ENCODE data around the gene MEIOB.

MEIOB gene

DNA sequence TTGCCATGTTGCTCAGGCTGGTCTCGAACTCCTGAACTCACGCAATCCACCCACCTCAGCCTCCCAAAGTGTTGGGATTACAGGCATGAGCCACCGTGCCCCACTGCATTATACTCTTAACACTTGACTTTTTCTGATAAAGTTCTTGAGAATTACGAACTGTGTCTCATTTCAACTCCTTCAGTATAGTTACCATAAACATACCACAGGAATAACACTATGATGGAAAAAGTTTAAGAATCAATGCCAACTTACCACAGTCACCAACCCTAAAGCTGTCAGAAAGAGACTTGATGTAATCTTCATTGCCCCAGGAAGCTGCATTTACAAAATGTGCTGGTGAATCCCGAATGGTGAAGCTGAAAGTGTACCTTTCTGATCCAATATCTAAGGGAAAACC lies 10.2 kb downstream of the MEIOB start:
- no peak overlapping the region for H3K27ac ChIP-seq (ENCODE audit: extremely low read depth, low read depth, low read length)
- no peaks in the 10 kb centered on the region; the same call in 1 of the 2 replicates for H3K4me1 ChIP-seq (ENCODE audit: control insufficient read depth, insufficient read depth, low read length)
- no peak overlapping the region for H3K4me3 ChIP-seq (ENCODE audit: low read depth, low read length)
- H3K9me3 ChIP-seq (ENCODE audit: control insufficient read depth, insufficient read depth, low read depth, low read length) = no peaks in the 10 kb centered on the region
- POLR2A ChIA-PET = interaction anchor here (0.7 to 1.1 kb wide), 2 partner anchors 67 to 99 kb away, joined by 3 to 4 read pairs; no protein-coding TSS in a partner anchor
- H3K36me3 ChIP-seq (ENCODE audit: control insufficient read depth in 2 of 2, insufficient read depth in 1 of 2, low read length in 2 of 2) = no peaks in the 10 kb centered on the region
- TF ChIP-seq ZNF621 (tag by site-specific recombination; IDR thresholded peaks at IDR 0.05) (no peak), ZFHX2 (tag by site-specific recombination; conservative IDR thresholded peaks at IDR 0.05) (no peak), ZNF202 (tag by site-specific recombination; IDR thresholded peaks at IDR 0.05; ENCODE audit: borderline replicate concordance) (no peak), ZBTB1 (tag by site-specific recombination; IDR thresholded peaks at IDR 0.05) (no peak), ZNF792 (tag by site-specific recombination; IDR thresholded peaks at IDR 0.05) (no peak), ZNF311 (tag by site-specific recombination; IDR thresholded peaks at IDR 0.05; ENCODE audit: borderline replicate concordance) (no peak), PRDM1 (tag by site-specific recombination; IDR thresholded peaks at IDR 0.05) (no peak), ZNF24 (tag by site-specific recombination; IDR thresholded peaks at IDR 0.05) (no peak)
- TF ChIP-seq, protein P1, sequence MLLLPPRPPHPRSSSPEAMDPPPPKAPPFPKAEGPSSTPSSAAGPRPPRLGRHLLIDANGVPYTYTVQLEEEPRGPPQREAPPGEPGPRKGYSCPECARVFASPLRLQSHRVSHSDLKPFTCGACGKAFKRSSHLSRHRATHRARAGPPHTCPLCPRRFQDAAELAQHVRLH (tag by site-specific recombination; IDR thresholded peaks at IDR 0.05) = no peak
- TF ChIP-seq, protein P2, sequence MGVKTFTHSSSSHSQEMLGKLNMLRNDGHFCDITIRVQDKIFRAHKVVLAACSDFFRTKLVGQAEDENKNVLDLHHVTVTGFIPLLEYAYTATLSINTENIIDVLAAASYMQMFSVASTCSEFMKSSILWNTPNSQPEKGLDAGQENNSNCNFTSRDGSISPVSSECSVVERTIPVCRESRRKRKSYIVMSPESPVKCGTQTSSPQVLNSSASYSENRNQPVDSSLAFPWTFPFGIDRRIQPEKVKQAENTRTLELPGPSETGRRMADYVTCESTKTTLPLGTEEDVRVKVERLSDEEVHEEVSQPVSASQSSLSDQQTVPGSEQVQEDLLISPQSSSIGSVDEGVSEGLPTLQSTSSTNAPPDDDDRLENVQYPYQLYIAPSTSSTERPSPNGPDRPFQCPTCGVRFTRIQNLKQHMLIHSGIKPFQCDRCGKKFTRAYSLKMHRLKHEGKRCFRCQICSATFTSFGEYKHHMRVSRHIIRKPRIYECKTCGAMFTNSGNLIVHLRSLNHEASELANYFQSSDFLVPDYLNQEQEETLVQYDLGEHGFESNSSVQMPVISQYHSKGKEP (tag by site-specific recombination; IDR thresholded peaks at IDR 0.05) = no peak
- TF ChIP-seq, protein P3, sequence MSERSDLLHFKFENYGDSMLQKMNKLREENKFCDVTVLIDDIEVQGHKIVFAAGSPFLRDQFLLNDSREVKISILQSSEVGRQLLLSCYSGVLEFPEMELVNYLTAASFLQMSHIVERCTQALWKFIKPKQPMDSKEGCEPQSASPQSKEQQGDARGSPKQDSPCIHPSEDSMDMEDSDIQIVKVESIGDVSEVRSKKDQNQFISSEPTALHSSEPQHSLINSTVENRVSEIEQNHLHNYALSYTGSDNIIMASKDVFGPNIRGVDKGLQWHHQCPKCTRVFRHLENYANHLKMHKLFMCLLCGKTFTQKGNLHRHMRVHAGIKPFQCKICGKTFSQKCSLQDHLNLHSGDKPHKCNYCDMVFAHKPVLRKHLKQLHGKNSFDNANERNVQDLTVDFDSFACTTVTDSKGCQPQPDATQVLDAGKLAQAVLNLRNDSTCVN (tag by site-specific recombination; optimal IDR thresholded peaks at IDR 0.05) = no peak
- CTCF ChIA-PET = interaction anchor here (0.6 to 6.9 kb wide), 6 partner anchors 10 to 142 kb away, joined by 3 to 57 read pairs (median 4); no protein-coding TSS in a partner anchor

DNA sequence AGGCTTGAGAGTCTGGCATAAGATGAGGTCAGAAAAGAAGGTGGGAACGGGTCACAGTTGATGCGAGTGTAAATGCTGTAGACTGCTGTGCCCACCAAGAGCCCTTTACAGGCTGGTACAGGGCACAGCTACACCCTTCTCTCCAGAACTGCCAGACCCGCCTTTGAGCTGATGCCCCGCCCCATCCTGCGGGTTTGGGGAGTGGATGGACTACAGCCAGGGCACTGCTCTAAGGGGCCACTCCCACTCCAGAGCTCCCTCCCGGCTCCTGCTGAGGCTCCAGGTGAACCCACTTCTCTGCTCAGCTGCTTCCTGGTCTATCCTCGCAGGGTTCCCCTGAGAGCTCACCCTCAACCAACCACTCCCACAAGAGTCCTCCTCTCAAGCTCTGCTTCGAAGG lies 12.3 kb downstream of the MEIOB start:
- CTCF ChIA-PET = interaction anchor here (0.6 to 1.9 kb wide), 3 partner anchors 49 to 73 kb away, joined by 3 to 9 read pairs (median 4); no protein-coding TSS in a partner anchor
- Histone ChIP-seq H3K36me3 (ENCODE audit: control insufficient read depth in 2 of 2, insufficient read depth in 1 of 2, low read length in 2 of 2) (no peaks in the 10 kb centered on the region), H3K9me3 (ENCODE audit: control insufficient read depth, insufficient read depth, low read depth, low read length) (no peaks in the 10 kb centered on the region), H3K4me3 (ENCODE audit: low read depth, low read length) (no peak overlapping the region), H3K27ac (ENCODE audit: extremely low read depth, low read depth, low read length) (no peak overlapping the region), H3K4me1 (ENCODE audit: control insufficient read depth, insufficient read depth, low read length) (no peaks in the 10 kb centered on the region; the same call in 1 of the 2 replicates)
- peak; percentile 42; the same call in 1 of the 2 replicates for TF ChIP-seq ZNF341 (tag by site-specific recombination; IDR thresholded peaks at IDR 0.05; ENCODE audit: low read depth)
- TF ChIP-seq, protein P4, sequence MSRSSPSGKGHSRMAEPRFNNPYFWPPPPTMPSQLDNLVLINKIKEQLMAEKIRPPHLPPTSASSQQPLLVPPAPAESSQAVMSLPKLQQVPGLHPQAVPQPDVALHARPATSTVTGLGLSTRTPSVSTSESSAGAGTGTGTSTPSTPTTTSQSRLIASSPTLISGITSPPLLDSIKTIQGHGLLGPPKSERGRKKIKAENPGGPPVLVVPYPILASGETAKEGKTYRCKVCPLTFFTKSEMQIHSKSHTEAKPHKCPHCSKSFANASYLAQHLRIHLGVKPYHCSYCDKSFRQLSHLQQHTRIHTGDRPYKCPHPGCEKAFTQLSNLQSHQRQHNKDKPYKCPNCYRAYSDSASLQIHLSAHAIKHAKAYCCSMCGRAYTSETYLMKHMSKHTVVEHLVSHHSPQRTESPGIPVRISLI (tag by site-specific recombination; IDR thresholded peaks at IDR 0.05) = no peak
- TF ChIP-seq ZIC2 (tag by site-specific recombination; IDR thresholded peaks at IDR 0.05) = peak; percentile 80
- 0 out of 2 replicates have a peak, but pooled peaks have one; percentile 59 for TF ChIP-seq ZNF10 (tag by site-specific recombination; IDR thresholded peaks at IDR 0.05)
- no peak for TF ChIP-seq ZNF629 (tag by site-specific recombination; IDR thresholded peaks at IDR 0.05)
- TF ChIP-seq, protein P5, sequence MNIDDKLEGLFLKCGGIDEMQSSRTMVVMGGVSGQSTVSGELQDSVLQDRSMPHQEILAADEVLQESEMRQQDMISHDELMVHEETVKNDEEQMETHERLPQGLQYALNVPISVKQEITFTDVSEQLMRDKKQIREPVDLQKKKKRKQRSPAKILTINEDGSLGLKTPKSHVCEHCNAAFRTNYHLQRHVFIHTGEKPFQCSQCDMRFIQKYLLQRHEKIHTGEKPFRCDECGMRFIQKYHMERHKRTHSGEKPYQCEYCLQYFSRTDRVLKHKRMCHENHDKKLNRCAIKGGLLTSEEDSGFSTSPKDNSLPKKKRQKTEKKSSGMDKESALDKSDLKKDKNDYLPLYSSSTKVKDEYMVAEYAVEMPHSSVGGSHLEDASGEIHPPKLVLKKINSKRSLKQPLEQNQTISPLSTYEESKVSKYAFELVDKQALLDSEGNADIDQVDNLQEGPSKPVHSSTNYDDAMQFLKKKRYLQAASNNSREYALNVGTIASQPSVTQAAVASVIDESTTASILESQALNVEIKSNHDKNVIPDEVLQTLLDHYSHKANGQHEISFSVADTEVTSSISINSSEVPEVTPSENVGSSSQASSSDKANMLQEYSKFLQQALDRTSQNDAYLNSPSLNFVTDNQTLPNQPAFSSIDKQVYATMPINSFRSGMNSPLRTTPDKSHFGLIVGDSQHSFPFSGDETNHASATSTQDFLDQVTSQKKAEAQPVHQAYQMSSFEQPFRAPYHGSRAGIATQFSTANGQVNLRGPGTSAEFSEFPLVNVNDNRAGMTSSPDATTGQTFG (tag by site-specific recombination; IDR thresholded peaks at IDR 0.05; ENCODE audit: borderline replicate concordance) = no peak
- TF ChIP-seq ZBTB8A (tag by site-specific recombination; IDR thresholded peaks at IDR 0.05) = peak; percentile 80
- TF ChIP-seq, protein P6, sequence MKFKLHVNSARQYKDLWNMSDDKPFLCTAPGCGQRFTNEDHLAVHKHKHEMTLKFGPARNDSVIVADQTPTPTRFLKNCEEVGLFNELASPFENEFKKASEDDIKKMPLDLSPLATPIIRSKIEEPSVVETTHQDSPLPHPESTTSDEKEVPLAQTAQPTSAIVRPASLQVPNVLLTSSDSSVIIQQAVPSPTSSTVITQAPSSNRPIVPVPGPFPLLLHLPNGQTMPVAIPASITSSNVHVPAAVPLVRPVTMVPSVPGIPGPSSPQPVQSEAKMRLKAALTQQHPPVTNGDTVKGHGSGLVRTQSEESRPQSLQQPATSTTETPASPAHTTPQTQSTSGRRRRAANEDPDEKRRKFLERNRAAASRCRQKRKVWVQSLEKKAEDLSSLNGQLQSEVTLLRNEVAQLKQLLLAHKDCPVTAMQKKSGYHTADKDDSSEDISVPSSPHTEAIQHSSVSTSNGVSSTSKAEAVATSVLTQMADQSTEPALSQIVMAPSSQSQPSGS (tag by site-specific recombination; IDR thresholded peaks at IDR 0.05; ENCODE audit: low read depth) = no peak
- 0 out of 2 replicates have a peak, but pooled peaks have one; percentile 20 for TF ChIP-seq KLF9 (tag by site-specific recombination; IDR thresholded peaks at IDR 0.05; ENCODE audit: low read depth)
- TF ChIP-seq ZNF23 (tag by site-specific recombination; IDR thresholded peaks at IDR 0.05; ENCODE audit: borderline replicate concordance) = no peak
- 0 out of 2 replicates have a peak, but pooled peaks have one; percentile 22 for TF ChIP-seq SP2 (tag by site-specific recombination; IDR thresholded peaks at IDR 0.05)
- TF ChIP-seq KLF1 (tag by site-specific recombination; IDR thresholded peaks at IDR 0.05) = peak; percentile 26
- POLR2A ChIA-PET = interaction anchor here (1.4 to 1.6 kb wide), 2 partner anchors 101 to 295 kb away, joined by 3 to 6 read pairs; partner anchors contain the start of gene TRAF7
